Measurements from ENCODE around the gene NGEF. TPM values are rescaled to one million over a fixed set of nuclear protein-coding genes. Genes with fewer than 3 reads are reported as not detected.

Gene NGEF
- total and polyA plus RNA-seq, 8 donors = 0.26 to 3.6 (median 1.4) TPM

DNA sequence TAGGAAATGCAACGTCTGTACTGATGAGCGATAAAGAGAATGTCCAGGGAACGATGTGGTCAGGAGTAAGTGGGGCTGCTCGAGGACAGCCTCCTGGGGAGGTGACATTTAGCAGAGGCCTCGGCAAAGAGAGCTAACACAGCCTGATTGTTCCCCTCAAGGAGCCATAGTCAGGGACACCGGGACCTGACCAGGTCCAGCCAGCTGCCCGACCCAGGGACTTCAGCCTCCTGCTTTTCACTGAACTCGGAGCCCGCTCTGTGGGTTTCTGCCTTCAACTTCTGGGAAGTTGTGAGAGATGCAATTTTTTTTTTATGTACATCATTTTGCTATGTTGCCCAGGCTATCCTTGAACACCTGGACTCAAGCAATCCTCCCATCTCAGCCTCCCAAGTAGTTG lies 29.5 kb upstream of the NGEF start:
- no peaks in the 10 kb centered on the region for H3K27me3 ChIP-seq
- H3K36me3 ChIP-seq = no peaks in the 10 kb centered on the region
- H3K27ac ChIP-seq = no peak overlapping the region
- ATAC-seq (no peak), DNase-seq (no peak)
- no peak for TF ChIP-seq CTCF (IDR thresholded peaks at IDR 0.05)
- no peaks in the 10 kb centered on the region for H3K9me3 ChIP-seq
- no peak overlapping the region for H3K4me3 ChIP-seq
- H3K4me1 ChIP-seq = no peaks in the 10 kb centered on the region
- intact Hi-C loops (cut with DNase I) = no loop called here

DNA sequence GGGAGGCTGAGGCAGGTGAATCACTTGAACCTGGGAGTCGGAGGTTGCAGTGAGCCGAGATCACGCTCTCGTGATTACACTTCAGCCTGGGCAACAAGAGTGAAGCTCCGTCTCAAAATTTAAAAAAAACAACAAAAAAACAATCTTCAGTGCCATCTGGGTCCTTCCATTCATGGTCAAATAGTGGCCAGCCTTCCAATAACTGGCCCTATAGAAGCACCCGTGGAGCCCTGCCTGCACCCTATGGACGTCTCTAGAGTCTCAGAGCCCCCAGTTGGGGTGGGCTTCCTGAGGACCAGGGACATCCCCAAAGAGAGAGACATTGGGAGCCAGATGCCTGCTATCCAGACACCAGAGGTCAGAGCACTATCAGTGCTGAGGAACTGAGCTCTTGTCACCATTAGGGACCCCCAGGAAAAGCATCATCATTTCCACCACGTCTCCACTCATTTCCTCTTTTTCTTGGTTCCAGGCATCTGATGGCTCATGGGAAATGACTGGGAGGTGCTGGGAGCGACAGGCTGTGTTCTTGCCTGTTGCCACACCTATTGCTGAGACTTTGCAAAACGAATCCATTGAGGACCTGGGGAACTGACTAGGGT lies 28.8 kb upstream of the NGEF start:
- H3K27me3 ChIP-seq = no peaks in the 10 kb centered on the region
- no peaks in the 10 kb centered on the region for H3K36me3 ChIP-seq
- no peak for TF ChIP-seq CTCF (IDR thresholded peaks at IDR 0.05)
- H3K4me3 ChIP-seq = no peak overlapping the region
- no peaks in the 10 kb centered on the region for H3K4me1 ChIP-seq
- DNase-seq = no peak
- no peaks in the 10 kb centered on the region for H3K9me3 ChIP-seq
- H3K27ac ChIP-seq = no peak overlapping the region
- ATAC-seq = no peak
- intact Hi-C loops (cut with DNase I) = no loop called here

GRCh38 chr2:233040571-233040970 lies 27.5 kb upstream of the NGEF start:
- no peak for TF ChIP-seq CTCF (IDR thresholded peaks at IDR 0.05)
- no peak for DNase-seq

GRCh38 chr2:233039846-233040530 lies 26.9 kb upstream of the NGEF start:
- TF ChIP-seq CTCF (IDR thresholded peaks at IDR 0.05) = no peak
- Histone ChIP-seq H3K27ac (no peak overlapping the region), H3K4me3 (no peak overlapping the region), H3K36me3 (no peaks in the 10 kb centered on the region), H3K4me1 (no peaks in the 10 kb centered on the region), H3K9me3 (no peaks in the 10 kb centered on the region), H3K27me3 (no peaks in the 10 kb centered on the region)
- intact Hi-C loops (cut with DNase I) = no loop called here
- DNase-seq (no peak), ATAC-seq (no peak)

More at GRCh38 chr2:233040571-233040970, 27.5 kb upstream of the NGEF start:
- Histone ChIP-seq H3K4me3 (no peak overlapping the region), H3K36me3 (no peaks in the 10 kb centered on the region), H3K9me3 (no peaks in the 10 kb centered on the region), H3K4me1 (no peaks in the 10 kb centered on the region), H3K27me3 (no peaks in the 10 kb centered on the region), H3K27ac (no peak overlapping the region)
- no peak for ATAC-seq
- intact Hi-C loops (cut with DNase I) = no loop called here

DNA sequence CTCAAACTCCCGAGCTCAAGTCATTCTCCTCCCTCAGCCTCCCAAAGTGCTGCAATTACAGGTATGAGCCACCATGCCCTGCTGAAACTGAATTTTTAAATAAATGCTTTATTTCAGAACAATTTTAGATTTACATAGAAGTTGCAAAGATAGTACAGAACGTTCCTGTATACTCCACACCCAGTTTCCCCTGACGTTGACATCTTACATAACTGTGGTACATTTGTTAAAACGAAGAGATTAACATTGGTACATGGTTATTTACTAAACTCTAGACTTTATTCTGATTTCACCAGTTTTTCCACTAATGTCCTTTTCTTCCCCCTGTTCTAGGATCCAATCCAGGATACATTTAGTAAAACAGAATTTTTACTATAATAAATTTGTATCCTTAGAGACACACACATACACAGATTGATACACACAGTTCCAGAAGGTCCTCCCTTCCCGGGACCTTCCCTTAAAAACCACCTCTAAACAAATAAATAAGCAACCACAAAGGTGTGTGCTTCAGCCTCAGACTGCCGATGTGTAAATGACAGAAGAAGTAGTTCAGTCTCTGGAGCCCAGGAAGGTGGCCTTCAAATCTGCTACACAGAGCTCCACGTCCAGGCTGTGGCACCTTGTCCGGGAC lies 26.3 kb upstream of the NGEF start:
- H3K4me1 ChIP-seq = no peaks in the 10 kb centered on the region
- H3K9me3 ChIP-seq = no peaks in the 10 kb centered on the region
- no peaks in the 10 kb centered on the region for H3K36me3 ChIP-seq
- no peaks in the 10 kb centered on the region for H3K27me3 ChIP-seq
- no peak for ATAC-seq
- intact Hi-C loops (cut with DNase I) = no loop called here
- TF ChIP-seq CTCF (IDR thresholded peaks at IDR 0.05) = no peak
- no peak overlapping the region for H3K4me3 ChIP-seq
- DNase-seq = no peak
- H3K27ac ChIP-seq = no peak overlapping the region

Measured in left lung (tissue), 10 donors.